Osteocyte (in vitro differentiated cells): ENCODE data around the gene CASP10. TPM values are rescaled to one million over a fixed set of nuclear protein-coding genes. Genes with fewer than 3 reads are reported as not detected.

ENCODE experiments used
- DNase-seq: peaks from one replicate; pipeline ENCODE4 v3.0.0; 2021; ENCODE audit warnings: mixed read lengths; ENCODE audit not compliant: unreplicated experiment; ENCODE audit errors: extremely low spot score
- H3K27ac Mint-ChIP-seq: one replicate; pipeline ENCODE4 v1.8.0; 2021; ENCODE audit warnings: mild to moderate bottlenecking, mixed read lengths; ENCODE audit not compliant: unreplicated experiment
- H3K27me3 Mint-ChIP-seq: one replicate; pipeline ENCODE4 v1.8.0; 2021; ENCODE audit warnings: mixed read lengths; ENCODE audit not compliant: unreplicated experiment
- H3K36me3 Mint-ChIP-seq: one replicate; pipeline ENCODE4 v1.8.0; 2021; ENCODE audit warnings: mixed read lengths; ENCODE audit not compliant: unreplicated experiment
- H3K4me1 Mint-ChIP-seq: one replicate; pipeline ENCODE4 v1.8.0; 2021; ENCODE audit warnings: mixed read lengths; ENCODE audit not compliant: unreplicated experiment
- H3K4me3 Mint-ChIP-seq: one replicate; pipeline ENCODE4 v1.8.0; 2021; ENCODE audit warnings: mild to moderate bottlenecking, moderate library complexity, mixed read lengths; ENCODE audit not compliant: unreplicated experiment
- H3K9me3 Mint-ChIP-seq: one replicate; pipeline ENCODE4 v1.8.0; 2021; ENCODE audit warnings: mixed read lengths; ENCODE audit not compliant: unreplicated experiment
- CTCF ChIP-seq: fragments of 200-600 bp; sonication (generic); IDR thresholded peaks from 2 replicates; pipeline ENCODE4 v1.5.0; 2021; ENCODE audit warnings: antibody characterized with exemption, mild to moderate bottlenecking, moderate library complexity
- total RNA-seq: library from RNA; stranded (reverse); gene quantifications from 2 replicates; pipeline ENCODE4 v1.2.1, GENCODE V29; 2021

The CASP10 gene
- total RNA-seq, 1 donor from 2014 or later: 0.35 TPM

- Mint-ChIP-seq H3K27ac (no peak overlapping the region), H3K4me1 (no peaks in the 10 kb centered on the region), H3K27me3 (peaks cover 3% of the 10 kb centered on the region), H3K4me3 (no peak overlapping the region), H3K9me3 (no peaks in the 10 kb centered on the region), H3K36me3 (no peaks in the 10 kb centered on the region)
- no peak for DNase-seq
- TF ChIP-seq CTCF: no peak
These were observed 35.8 kb downstream of the CASP10 start for GRCh38 chr2:201218780-201219179.

- Mint-ChIP-seq H3K9me3 (no peaks in the 10 kb centered on the region), H3K36me3 (no peaks in the 10 kb centered on the region), H3K27me3 (peaks cover 3% of the 10 kb centered on the region), H3K4me3 (no peak overlapping the region), H3K27ac (no peak overlapping the region), H3K4me1 (no peaks in the 10 kb centered on the region)
- DNase-seq: no peak
- no peak for TF ChIP-seq CTCF
These were observed 36.6 kb downstream of the CASP10 start for GRCh38 chr2:201219328-201220096.

- no peaks in the 10 kb centered on the region for H3K4me1 Mint-ChIP-seq
- H3K36me3 Mint-ChIP-seq: no peaks in the 10 kb centered on the region
- peaks cover 7% of the 10 kb centered on the region for H3K27me3 Mint-ChIP-seq
- TF ChIP-seq CTCF: no peak
- H3K4me3 Mint-ChIP-seq: no peak overlapping the region
- no peak for DNase-seq
- H3K9me3 Mint-ChIP-seq: no peaks in the 10 kb centered on the region
- H3K27ac Mint-ChIP-seq: no peak overlapping the region
These were observed 37.2 kb downstream of the CASP10 start for GRCh38 chr2:201220102-201220570.

- Mint-ChIP-seq H3K4me1 (no peaks in the 10 kb centered on the region), H3K27me3 (peaks cover 14% of the 10 kb centered on the region), H3K4me3 (no peak overlapping the region), H3K27ac (no peak overlapping the region), H3K9me3 (no peaks in the 10 kb centered on the region), H3K36me3 (no peaks in the 10 kb centered on the region)
- no peak for DNase-seq
- no peak for TF ChIP-seq CTCF
These were observed 40.4 kb downstream of the CASP10 start for GRCh38 chr2:201223089-201224073.
